ENCODE measurements around the gene PPP1R9A.

PPP1R9A gene

GRCh38 chr7:95095966-95096540 lies 188.7 kb downstream of the PPP1R9A start:
- ChIA-PET CTCF (no interaction called here), POLR2A (no interaction called here)
- H3K4me1 ChIP-seq (ENCODE audit: control insufficient read depth, insufficient read depth, low read length), result no peaks in the 10 kb centered on the region
- H3K9me3 ChIP-seq (ENCODE audit: control insufficient read depth, insufficient read depth, low read depth, low read length), result no peaks in the 10 kb centered on the region
- no peak overlapping the region for H3K4me3 ChIP-seq (ENCODE audit: low read depth, low read length)
- H3K36me3 ChIP-seq (ENCODE audit: control insufficient read depth in 2 of 2, insufficient read depth in 1 of 2, low read length in 2 of 2), result no peaks in the 10 kb centered on the region
- no peak overlapping the region for H3K27ac ChIP-seq (ENCODE audit: extremely low read depth, low read depth, low read length)
- TF ChIP-seq ZNF274 (IDR thresholded peaks at IDR 0.05; ENCODE audit: low read length), result no peak
- no peak for TF ChIP-seq ZNF274 (tag by site-specific recombination; IDR thresholded peaks at IDR 0.05; ENCODE audit: borderline replicate concordance)
- TF ChIP-seq ZNF596 (tag by site-specific recombination; IDR thresholded peaks at IDR 0.05), result no peak
- TF ChIP-seq GLIS2 (tag by site-specific recombination; IDR thresholded peaks at IDR 0.05), result no peak
- no peak for TF ChIP-seq ZNF394 (tag by site-specific recombination; IDR thresholded peaks at IDR 0.05; ENCODE audit: borderline replicate concordance)
- no peak for TF ChIP-seq ZNF610 (tag by site-specific recombination; IDR thresholded peaks at IDR 0.05; ENCODE audit: borderline replicate concordance)
- TF ChIP-seq ZNF518A (tag by site-specific recombination; conservative IDR thresholded peaks at IDR 0.05; ENCODE audit: low read depth), result no peak
- TF ChIP-seq ZNF488 (tag by site-specific recombination; IDR thresholded peaks at IDR 0.05), result no peak
- TF ChIP-seq ZNF449 (tag by site-specific recombination; IDR thresholded peaks at IDR 0.05), result no peak
- no peak for TF ChIP-seq WT1 (tag by site-specific recombination; IDR thresholded peaks at IDR 0.05)
- no peak for TF ChIP-seq ZBTB7A (tag by site-specific recombination; IDR thresholded peaks at IDR 0.05; ENCODE audit: low read depth)
- TF ChIP-seq ZBTB17 (tag by site-specific recombination; IDR thresholded peaks at IDR 0.05), result no peak
- no peak for TF ChIP-seq ZNF157 (tag by site-specific recombination; IDR thresholded peaks at IDR 0.05)
- TF ChIP-seq ZNF16 (tag by site-specific recombination; IDR thresholded peaks at IDR 0.05; ENCODE audit: low read depth), result no peak
- no peak for TF ChIP-seq ZNF292 (tag by site-specific recombination; IDR thresholded peaks at IDR 0.05; ENCODE audit: borderline replicate concordance, low read depth)
- no peak for TF ChIP-seq ZNF626 (tag by site-specific recombination; IDR thresholded peaks at IDR 0.05)
- no peak for TF ChIP-seq ZNF169 (tag by site-specific recombination; IDR thresholded peaks at IDR 0.05)
- TF ChIP-seq ZNF280C (tag by site-specific recombination; IDR thresholded peaks at IDR 0.05), result no peak
- TF ChIP-seq ZNF114 (tag by site-specific recombination; IDR thresholded peaks at IDR 0.05), result no peak
